GM18511 (cell line): ENCODE measurements around the gene CLASP1.
"Not testable (repeated sequence)": the region's sequence is repeated elsewhere in the genome, so short reads cannot be mapped to it uniquely, and the experiment has no call there.

Experiments
- ATAC-seq: cut with Tn5 transposase; IDR thresholded peaks from one replicate; pipeline ENCODE4 v1.9.1; 2021; ENCODE audit warnings: mild to moderate bottlenecking, moderate library complexity; ENCODE audit not compliant: unreplicated experiment

CLASP1 gene

DNA sequence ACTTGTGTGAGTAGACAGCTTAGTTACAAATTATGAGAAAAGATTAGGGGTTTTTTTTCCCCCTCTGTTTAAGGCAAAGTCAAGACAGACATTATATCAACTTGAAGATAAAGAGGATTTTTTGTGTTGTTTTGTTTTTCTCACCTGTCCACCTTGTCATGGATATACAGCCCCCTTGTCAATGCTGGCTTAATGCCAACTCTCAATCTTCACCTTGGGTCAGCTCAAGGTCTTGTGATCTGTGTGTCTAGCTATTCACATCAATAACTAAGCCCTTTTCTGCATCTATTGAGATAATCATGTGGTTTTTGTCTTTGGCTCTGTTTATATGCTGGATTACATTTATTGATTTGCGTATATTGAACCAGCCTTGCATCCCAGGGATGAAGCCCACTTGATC, 211.0 kb downstream of the CLASP1 start:
- ATAC-seq, result not testable (repeated sequence)

DNA sequence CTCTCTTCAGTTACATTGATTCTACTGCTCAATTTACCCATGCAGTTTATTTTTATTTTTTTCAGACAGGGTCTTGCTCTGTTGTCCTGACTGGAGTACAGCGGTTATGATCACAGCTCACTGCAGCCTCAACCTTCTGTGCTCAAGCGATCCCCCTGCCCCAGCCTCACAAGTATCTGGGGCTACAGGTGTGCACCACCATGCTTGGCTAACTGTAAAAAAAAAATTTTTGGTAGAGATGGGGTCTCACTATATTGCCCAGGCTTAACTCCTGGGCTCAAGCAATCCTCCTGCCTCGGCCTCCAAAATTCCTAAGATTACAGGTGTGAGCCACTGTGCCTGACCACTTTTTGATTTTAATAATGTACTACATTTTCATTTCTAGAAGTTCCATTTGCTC, 212.3 kb downstream of the CLASP1 start:
- ATAC-seq, result no peak

GRCh38 chr2:121435790-121436189, 213.5 kb downstream of the CLASP1 start:
- ATAC-seq, result no peak

GRCh38 chr2:121431214-121431613, 218.0 kb downstream of the CLASP1 start:
- no peak for ATAC-seq

DNA sequence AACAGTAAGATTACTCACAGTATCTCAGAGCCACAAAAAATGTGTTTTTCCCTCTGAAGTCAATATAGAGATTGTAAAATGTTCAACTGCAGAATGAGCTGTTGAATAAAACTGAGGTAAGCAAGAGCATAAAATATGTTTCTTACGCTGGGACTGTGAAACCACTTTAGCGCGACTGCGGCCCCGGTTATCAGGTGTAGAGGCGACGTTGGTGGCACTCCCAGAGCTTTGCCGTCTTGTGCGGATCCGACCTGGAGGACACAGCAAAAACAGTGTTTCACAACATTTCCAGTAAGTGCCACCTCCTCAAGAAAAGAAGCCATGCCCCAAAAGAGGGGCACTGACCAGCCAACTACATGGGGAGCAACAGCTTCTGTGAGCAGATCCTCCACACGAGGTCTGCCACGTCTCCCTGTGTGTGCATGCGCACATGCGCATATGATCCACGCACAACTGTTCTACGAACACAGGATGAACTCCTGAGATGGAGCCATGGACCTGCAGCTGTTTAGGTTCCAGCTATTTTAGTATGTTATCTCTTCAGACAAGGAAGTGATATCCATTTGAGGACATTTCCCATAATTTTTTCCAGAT, 219.2 kb downstream of the CLASP1 start:
- no peak for ATAC-seq

GRCh38 chr2:121429119-121429903, 220.0 kb downstream of the CLASP1 start:
- ATAC-seq, result no peak

- no peak for ATAC-seq
Measured at GRCh38 chr2:121427187-121427689, 222.0 kb downstream of the CLASP1 start.

DNA sequence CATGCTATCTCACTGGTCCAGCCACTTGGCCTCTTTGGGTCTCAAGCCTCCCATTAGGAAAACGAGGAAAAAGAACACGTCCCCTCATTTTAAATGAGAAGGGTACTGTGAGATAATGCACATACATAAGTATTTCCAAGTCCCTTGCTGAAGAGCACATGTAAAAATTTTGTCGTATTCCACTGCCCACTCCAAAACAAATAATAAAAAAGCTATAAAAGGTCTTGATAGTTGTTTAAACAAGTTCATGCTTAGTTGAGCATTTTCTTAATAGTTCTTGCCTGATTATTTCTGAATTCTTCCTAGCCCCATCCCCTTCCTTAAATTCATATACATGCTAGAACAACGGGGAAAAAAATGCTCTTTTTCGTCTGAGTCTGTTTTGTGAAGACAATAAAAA, 228.8 kb downstream of the CLASP1 start:
- no peak for ATAC-seq

GRCh38 chr2:121419081-121419699, 230.1 kb downstream of the CLASP1 start:
- no peak for ATAC-seq

- no peak for ATAC-seq
Measured at GRCh38 chr2:121418494-121419058, 230.7 kb downstream of the CLASP1 start.

GRCh38 chr2:121417826-121418225, 231.4 kb downstream of the CLASP1 start:
- no peak for ATAC-seq

GRCh38 chr2:121415727-121416126, 233.5 kb downstream of the CLASP1 start:
- no peak for ATAC-seq

GRCh38 chr2:121412349-121412748, 236.9 kb downstream of the CLASP1 start:
- no peak for ATAC-seq

DNA sequence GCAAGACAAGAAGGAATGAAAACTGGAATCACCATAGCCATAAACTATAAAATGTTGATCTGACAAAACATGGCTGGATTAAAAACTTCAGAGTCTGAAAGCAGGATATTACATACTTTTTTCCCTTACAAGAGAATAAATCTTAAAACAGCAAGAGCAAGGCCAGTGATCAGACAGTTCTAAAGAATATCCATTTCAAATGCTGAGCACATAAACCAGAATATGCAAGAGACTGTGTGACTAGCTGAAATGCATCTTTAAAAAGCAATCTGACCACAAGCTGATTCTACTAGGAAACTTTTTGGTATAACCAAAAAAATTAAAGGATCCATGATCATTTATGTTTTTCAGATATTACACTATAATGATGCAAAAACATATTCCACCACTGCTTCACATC, 239.3 kb downstream of the CLASP1 start:
- ATAC-seq, result no peak

DNA sequence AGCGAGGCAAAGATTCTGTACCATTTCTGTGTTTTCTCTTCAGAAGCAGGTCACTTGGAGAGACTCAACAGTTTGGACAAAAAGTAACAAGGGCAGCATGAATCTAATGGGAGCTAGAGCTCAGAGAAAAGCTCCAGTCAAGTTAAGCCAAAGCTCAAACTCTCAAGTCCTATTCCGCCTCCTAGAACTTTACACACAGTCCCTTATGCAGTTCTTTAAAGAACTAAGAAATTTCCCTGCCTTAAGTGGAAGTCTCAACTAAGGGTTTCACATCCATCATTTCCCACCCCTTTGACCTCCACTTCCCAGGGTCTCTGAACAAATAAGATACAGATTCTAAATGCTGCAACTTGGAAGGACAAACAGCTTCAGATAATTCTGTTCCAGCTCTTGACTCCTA, 239.9 kb downstream of the CLASP1 start:
- no peak for ATAC-seq

DNA sequence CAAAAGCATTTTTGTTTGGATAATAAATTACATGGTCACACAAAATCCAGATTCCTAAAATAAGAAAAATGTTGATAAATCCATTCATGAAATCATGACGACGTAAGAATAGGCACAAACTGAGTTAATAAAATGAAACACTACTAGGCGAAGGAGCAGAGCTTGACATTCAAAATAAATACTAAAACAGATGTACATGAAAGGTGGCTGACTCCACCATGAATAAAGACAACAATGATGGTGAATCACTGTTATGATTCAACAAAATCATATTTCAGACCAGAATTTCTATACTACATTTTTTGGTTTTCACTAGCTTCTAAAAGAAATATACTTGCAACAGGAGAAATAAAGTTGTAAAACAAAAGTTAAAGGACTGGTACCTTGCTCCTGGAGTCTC, 240.6 kb downstream of the CLASP1 start:
- no peak for ATAC-seq

DNA sequence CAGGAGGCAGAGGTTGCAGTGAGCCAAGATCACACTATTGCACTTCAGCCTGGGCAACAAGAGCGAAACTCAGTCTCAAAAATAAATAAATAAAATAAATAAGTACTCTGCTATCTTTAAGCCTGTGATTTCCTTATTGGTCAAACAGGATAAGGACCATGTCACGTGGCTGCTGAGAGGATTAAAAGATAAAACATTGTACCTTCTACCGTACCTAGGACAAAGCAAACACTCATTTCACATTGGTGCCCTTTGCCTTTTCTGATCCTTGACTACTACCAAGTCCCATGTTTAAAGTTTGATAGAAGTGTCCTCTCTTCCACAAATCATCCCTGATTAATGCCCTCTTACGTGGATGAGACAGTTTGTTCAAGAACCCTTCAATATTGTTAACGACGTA, 244.0 kb downstream of the CLASP1 start:
- ATAC-seq, result no peak

DNA sequence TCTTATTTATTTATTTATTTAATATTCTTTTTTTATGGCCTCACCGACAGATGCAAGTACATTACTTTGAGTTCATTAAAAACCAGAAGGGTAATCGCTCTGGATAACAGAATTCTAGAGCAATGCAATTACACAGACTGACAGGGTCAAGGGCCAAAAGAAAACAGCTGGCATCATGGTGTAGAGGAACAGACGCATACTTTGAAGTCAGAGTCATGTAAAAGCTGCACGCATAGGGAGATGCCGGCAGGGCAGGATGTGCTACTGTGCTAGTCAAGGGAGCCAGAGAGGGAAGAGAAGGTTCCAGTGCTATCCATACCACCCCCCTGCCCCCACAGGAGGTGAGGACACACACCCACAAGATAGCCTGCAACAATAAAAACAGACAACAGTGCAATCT, 249.1 kb downstream of the CLASP1 start:
- ATAC-seq, result no peak

DNA sequence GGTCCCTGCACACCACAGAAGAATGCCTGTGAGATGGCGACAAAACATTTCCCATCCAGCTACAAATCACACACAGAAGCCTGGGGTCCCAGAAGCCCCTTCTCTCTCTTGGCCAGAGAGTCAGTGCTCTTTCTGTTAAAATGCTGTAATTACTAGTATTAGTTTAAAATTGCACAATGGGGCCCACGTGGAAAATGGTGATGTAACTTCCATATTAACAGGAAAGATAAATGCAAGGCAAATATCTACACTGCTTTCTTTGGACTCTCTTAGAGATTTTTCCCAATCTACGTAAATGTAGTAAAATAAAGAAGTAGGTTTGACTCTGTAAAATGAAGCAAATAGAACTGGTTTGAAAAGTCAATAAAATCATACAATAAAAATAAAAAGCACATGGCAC, 250.4 kb downstream of the CLASP1 start:
- ATAC-seq, result no peak

DNA sequence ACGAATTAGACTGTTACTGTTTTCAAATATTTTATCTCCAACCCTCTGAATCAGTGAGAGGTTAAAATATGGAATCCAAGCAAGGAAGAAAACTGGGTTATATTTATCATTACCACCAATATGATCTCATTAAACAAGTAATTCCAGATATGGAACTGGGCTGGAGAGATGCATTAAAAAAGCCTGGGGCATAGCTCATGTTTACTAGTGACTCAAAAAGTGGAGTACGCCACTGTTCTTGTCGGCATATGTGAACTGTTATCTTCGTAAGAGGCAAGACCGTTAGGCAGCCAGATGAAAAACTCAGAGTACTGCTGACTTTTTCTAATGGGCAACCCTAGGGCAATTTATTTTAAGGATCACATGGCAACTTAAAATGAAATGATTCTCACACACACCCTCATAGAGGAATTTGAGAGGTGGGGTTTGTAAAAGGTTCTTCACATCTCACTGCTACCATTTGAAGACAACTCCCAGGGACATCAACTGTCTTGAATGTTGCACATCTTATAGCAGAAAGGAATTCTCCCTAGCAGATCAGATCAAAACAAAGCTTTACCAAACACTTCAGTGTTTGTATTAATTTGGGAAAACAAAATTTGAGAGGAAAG, 259.1 kb downstream of the CLASP1 start:
- no peak for ATAC-seq

- ATAC-seq, result no peak
Measured at GRCh38 chr2:121388371-121388770, 260.9 kb downstream of the CLASP1 start.
